Adipocyte (in vitro differentiated cells): ENCODE measurements around the gene ZNF502.
"Not testable (repeated sequence)": the region's sequence is repeated elsewhere in the genome, so short reads cannot be mapped to it uniquely, and the experiment has no call there.

Experiments used
- DNase-seq: peaks from one replicate; pipeline ENCODE4 v3.0.0-alpha.2; 2015; ENCODE audit warnings: low read depth
- H3K27me3 ChIP-seq: replicated peaks from 2 replicates; pipeline ENCODE4 v1.7.0; 2013; ENCODE audit warnings: mild to moderate bottlenecking, low read length, moderate library complexity; ENCODE audit not compliant: control insufficient read depth, insufficient read depth
- H3K36me3 ChIP-seq: 2 replicates; pipeline ENCODE4 v1.7.0; 2013; ENCODE audit warnings: low read length, mild to moderate bottlenecking, moderate library complexity; ENCODE audit not compliant: control insufficient read depth, insufficient read depth, severe bottlenecking
- H3K4me1 ChIP-seq: 2 replicates; pipeline ENCODE4 v1.7.0; 2013; ENCODE audit warnings: mild to moderate bottlenecking, low read length, moderate library complexity; ENCODE audit not compliant: control insufficient read depth, insufficient read depth
- H3K4me3 ChIP-seq: 2 replicates; pipeline ENCODE4 v1.7.0; 2013; ENCODE audit warnings: mild to moderate bottlenecking, low read length, moderate library complexity
- H3K9ac ChIP-seq: 2 replicates; pipeline ENCODE4 v1.7.0; 2013; ENCODE audit warnings: mild to moderate bottlenecking, low read length, moderate library complexity
- H3K9me3 ChIP-seq: 2 replicates; pipeline ENCODE4 v1.7.0; 2013; ENCODE audit warnings: mild to moderate bottlenecking, low read length, moderate library complexity; ENCODE audit not compliant: control insufficient read depth

The ZNF502 gene

GRCh38 chr3:44712455-44713075 lies at the start of gene ZNF502:
Gene ZNF502 (plus strand): TSS chr3:44712660. CDS start chr3:44720262, 7,602 bp downstream.
- H3K36me3 ChIP-seq = peaks cover 11% of the 10 kb centered on the region
- peaks cover 51% of the 10 kb centered on the region for H3K9me3 ChIP-seq
- H3K27me3 ChIP-seq = no peaks in the 10 kb centered on the region
- H3K9ac ChIP-seq = peak within 1 kb of the TSS; percentile 89
- DNase-seq = peak; percentile 90
- peaks cover 7% of the 10 kb centered on the region for H3K4me1 ChIP-seq
- peak within 1 kb of the TSS; percentile 90 for H3K4me3 ChIP-seq

- Histone ChIP-seq H3K4me3 (no peak overlapping the region), H3K27me3 (no peaks in the 10 kb centered on the region), H3K9me3 (peaks cover 12% of the 10 kb centered on the region), H3K9ac (no peak overlapping the region), H3K36me3 (peaks cover 19% of the 10 kb centered on the region), H3K4me1 (no peaks in the 10 kb centered on the region)
- no peak for DNase-seq
These were observed 47.3 kb upstream of the ZNF502 start for GRCh38 chr3:44665173-44665572.

GRCh38 chr3:44666346-44666745 lies 46.1 kb upstream of the ZNF502 start:
- Histone ChIP-seq H3K4me1 (no peaks in the 10 kb centered on the region), H3K27me3 (no peaks in the 10 kb centered on the region), H3K9ac (no peak overlapping the region), H3K36me3 (peaks cover 7% of the 10 kb centered on the region), H3K4me3 (no peak overlapping the region), H3K9me3 (peaks cover under 1% of the 10 kb centered on the region)
- DNase-seq = no peak

- Histone ChIP-seq H3K4me3 (no peak overlapping the region), H3K9ac (no peak overlapping the region)
These were observed 42.7 kb upstream of the ZNF502 start for GRCh38 chr3:44669760-44670159.

GRCh38 chr3:44673466-44673865 lies 39.0 kb upstream of the ZNF502 start:
- not testable (repeated sequence) for H3K4me1 ChIP-seq, H3K9ac ChIP-seq, H3K9me3 ChIP-seq, H3K36me3 ChIP-seq, DNase-seq, H3K4me3 ChIP-seq, H3K27me3 ChIP-seq

More at GRCh38 chr3:44669760-44670159, 42.7 kb upstream of the ZNF502 start:
- Histone ChIP-seq H3K4me1 (no peaks in the 10 kb centered on the region), H3K27me3 (no peaks in the 10 kb centered on the region), H3K36me3 (no peaks in the 10 kb centered on the region), H3K9me3 (no peaks in the 10 kb centered on the region)
- DNase-seq = no peak

- Histone ChIP-seq H3K27me3 (no peaks in the 10 kb centered on the region), H3K4me1 (no peaks in the 10 kb centered on the region), H3K4me3 (no peak overlapping the region), H3K9ac (no peak overlapping the region), H3K36me3 (no peaks in the 10 kb centered on the region), H3K9me3 (no peaks in the 10 kb centered on the region)
- DNase-seq = no peak
These were observed 38.2 kb upstream of the ZNF502 start for GRCh38 chr3:44674211-44674610.

- Histone ChIP-seq H3K4me1 (no peaks in the 10 kb centered on the region), H3K9me3 (peaks cover 8% of the 10 kb centered on the region), H3K36me3 (peaks cover 4% of the 10 kb centered on the region), H3K4me3 (no peak overlapping the region), H3K27me3 (no peaks in the 10 kb centered on the region), H3K9ac (no peak overlapping the region)
- no peak for DNase-seq
These were observed 33.9 kb upstream of the ZNF502 start for GRCh38 chr3:44678480-44679116.

GRCh38 chr3:44680921-44681455 lies 31.5 kb upstream of the ZNF502 start:
- H3K4me3 ChIP-seq = no peak overlapping the region
- H3K4me1 ChIP-seq = peaks cover 9% of the 10 kb centered on the region
- no peak overlapping the region for H3K9ac ChIP-seq
- H3K27me3 ChIP-seq = no peaks in the 10 kb centered on the region
- peaks cover 8% of the 10 kb centered on the region for H3K36me3 ChIP-seq
- peaks cover 16% of the 10 kb centered on the region for H3K9me3 ChIP-seq
- DNase-seq = no peak

GRCh38 chr3:44682182-44682896 lies 30.1 kb upstream of the ZNF502 start:
- no peak for DNase-seq
- Histone ChIP-seq H3K4me1 (peaks cover 9% of the 10 kb centered on the region), H3K9me3 (peaks cover 16% of the 10 kb centered on the region), H3K9ac (no peak overlapping the region), H3K4me3 (no peak overlapping the region), H3K27me3 (no peaks in the 10 kb centered on the region), H3K36me3 (peaks cover 8% of the 10 kb centered on the region)

- Histone ChIP-seq H3K4me1 (peaks cover 9% of the 10 kb centered on the region), H3K36me3 (peaks cover 8% of the 10 kb centered on the region), H3K9ac (peak overlapping the region; percentile 84), H3K27me3 (no peaks in the 10 kb centered on the region), H3K9me3 (peaks cover 12% of the 10 kb centered on the region), H3K4me3 (peak overlapping the region; percentile 91)
- DNase-seq = peak; percentile 80
These were observed 27.2 kb upstream of the ZNF502 start for GRCh38 chr3:44685128-44685800.

- Histone ChIP-seq H3K9ac (no peak overlapping the region), H3K36me3 (peaks cover 4% of the 10 kb centered on the region), H3K4me3 (no peak overlapping the region), H3K4me1 (peaks cover 9% of the 10 kb centered on the region), H3K27me3 (no peaks in the 10 kb centered on the region), H3K9me3 (peaks cover 21% of the 10 kb centered on the region)
- DNase-seq = no peak
These were observed 24.6 kb upstream of the ZNF502 start for GRCh38 chr3:44687898-44688297.
